ENCODE data around the gene NRCAM.

NRCAM gene

DNA sequence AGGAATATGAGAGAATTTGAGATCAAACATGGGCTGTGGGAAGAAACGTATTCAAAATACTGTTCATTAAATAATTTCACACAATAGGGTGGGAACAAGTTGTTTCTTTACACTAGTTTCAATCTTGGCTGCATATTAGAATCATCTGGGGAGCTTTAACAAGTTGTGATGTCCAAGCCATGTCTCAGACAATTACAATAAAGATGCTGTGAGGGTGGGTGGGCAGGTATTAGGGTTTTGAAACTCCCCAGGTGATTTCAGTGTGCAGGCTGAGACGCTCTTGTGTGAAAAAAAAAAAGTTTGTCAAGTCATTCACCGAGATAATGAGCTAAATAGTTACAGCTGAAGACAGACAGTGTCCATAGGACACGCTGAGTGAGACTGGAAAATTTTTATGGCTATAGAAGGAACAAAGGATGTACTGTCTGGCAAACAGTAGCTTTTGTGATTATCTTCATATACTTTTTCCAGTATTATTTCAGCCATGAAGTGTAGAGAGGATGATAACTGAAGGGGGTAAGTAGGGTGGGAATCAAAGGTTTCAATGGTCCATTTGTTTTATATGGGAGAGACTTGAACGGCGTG lies 313.5 kb downstream of the NRCAM start:
- H3K4me1 ChIP-seq (ENCODE audit: control insufficient read depth in 1 of 2, insufficient read depth in 1 of 2, low read depth in 1 of 2, low read length in 1 of 2) = peaks cover 5 to 13% of the 10 kb centered on the region in 2 experiments
- H3K27ac ChIP-seq = no peak overlapping the region
- TF ChIP-seq, protein P1, sequence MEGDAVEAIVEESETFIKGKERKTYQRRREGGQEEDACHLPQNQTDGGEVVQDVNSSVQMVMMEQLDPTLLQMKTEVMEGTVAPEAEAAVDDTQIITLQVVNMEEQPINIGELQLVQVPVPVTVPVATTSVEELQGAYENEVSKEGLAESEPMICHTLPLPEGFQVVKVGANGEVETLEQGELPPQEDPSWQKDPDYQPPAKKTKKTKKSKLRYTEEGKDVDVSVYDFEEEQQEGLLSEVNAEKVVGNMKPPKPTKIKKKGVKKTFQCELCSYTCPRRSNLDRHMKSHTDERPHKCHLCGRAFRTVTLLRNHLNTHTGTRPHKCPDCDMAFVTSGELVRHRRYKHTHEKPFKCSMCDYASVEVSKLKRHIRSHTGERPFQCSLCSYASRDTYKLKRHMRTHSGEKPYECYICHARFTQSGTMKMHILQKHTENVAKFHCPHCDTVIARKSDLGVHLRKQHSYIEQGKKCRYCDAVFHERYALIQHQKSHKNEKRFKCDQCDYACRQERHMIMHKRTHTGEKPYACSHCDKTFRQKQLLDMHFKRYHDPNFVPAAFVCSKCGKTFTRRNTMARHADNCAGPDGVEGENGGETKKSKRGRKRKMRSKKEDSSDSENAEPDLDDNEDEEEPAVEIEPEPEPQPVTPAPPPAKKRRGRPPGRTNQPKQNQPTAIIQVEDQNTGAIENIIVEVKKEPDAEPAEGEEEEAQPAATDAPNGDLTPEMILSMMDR (IDR thresholded peaks at IDR 0.05) = no peak
- H3K36me3 ChIP-seq = no peaks in the 10 kb centered on the region
- no peak overlapping the region for H3K4me3 ChIP-seq (ENCODE audit: low read depth in 1 of 2, low read length in 1 of 2)
- no peaks in the 10 kb centered on the region for H3K9me3 ChIP-seq
- H3K27me3 ChIP-seq = peaks cover 10% of the 10 kb centered on the region

DNA sequence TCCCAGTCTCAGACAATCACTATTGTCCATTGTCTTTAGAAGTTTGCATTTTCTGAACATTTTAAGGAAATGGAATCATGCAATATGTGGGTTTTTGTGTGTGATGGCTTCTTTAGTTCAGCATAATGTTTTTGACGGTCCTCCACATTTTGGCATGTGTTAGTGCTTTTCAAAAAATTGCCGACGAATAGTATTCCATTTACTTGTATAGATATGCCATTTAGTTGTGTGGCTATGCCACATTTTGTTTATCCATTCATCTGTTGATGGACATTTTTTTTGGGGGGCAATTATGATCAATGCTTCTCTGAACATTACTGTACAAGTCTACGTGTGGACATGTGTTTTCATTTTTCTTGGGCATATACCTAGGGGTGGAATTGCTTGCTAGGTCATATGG lies 314.1 kb downstream of the NRCAM start:
- Histone ChIP-seq H3K27me3 (peaks cover 10% of the 10 kb centered on the region), H3K36me3 (no peaks in the 10 kb centered on the region), H3K4me3 (ENCODE audit: low read depth in 1 of 2, low read length in 1 of 2) (no peak overlapping the region), H3K4me1 (ENCODE audit: control insufficient read depth in 1 of 2, insufficient read depth in 1 of 2, low read depth in 1 of 2, low read length in 1 of 2) (peaks cover 5 to 13% of the 10 kb centered on the region in 2 experiments), H3K27ac (no peak overlapping the region), H3K9me3 (no peaks in the 10 kb centered on the region)
- TF ChIP-seq, protein P1 (IDR thresholded peaks at IDR 0.05) = no peak

DNA sequence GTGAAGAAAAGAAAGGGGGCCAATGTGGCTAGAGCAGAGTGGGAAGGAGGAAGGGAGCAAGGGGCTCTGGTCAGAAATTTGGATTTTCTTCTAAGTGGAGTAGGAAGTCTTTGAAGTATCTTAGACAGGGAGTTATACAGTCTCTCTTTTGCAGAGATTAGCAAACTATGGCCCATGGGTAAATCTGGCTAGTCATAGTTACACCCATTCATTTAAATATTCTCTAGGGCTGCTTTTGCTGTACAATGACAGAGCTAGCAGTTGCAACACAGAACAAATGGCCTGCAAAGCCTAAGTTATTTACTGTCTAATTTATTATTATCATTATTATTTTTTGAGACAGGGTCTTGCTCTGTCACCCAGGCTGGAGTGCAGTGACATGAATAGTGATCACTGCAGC lies 315.6 kb downstream of the NRCAM start:
- Histone ChIP-seq H3K9me3 (no peaks in the 10 kb centered on the region), H3K27me3 (peaks cover 10% of the 10 kb centered on the region), H3K4me3 (ENCODE audit: low read depth in 1 of 2, low read length in 1 of 2) (no peak overlapping the region), H3K4me1 (ENCODE audit: control insufficient read depth in 1 of 2, insufficient read depth in 1 of 2, low read depth in 1 of 2, low read length in 1 of 2) (peaks cover 15 to 22% of the 10 kb centered on the region in 2 experiments), H3K27ac (no peak overlapping the region), H3K36me3 (no peaks in the 10 kb centered on the region)
- TF ChIP-seq, protein P1 (IDR thresholded peaks at IDR 0.05) = no peak

DNA sequence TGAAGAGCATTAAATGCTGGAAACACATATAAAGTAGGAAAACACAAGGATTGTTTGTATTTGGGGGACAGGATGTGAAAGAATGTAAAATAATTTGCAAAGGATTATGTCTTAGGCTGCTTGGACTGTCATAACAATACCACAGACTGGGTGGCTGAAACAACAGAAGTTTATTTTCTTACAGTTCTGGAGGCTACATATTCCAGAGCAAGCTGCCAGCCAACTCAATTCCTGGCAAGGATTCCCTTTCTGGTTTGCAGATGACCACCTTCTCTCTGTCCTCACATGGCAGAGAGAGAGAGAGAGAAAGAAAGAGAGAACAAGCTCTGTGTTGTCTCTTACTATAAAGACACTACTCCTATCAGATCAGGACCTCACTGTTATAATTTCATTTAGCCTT lies 317.3 kb downstream of the NRCAM start:
- H3K27me3 ChIP-seq = no peaks in the 10 kb centered on the region
- no peaks in the 10 kb centered on the region for H3K9me3 ChIP-seq
- H3K4me1 ChIP-seq (ENCODE audit: control insufficient read depth in 1 of 2, insufficient read depth in 1 of 2, low read depth in 1 of 2, low read length in 1 of 2) = peaks cover 26 to 39% of the 10 kb centered on the region in 2 experiments
- no peak overlapping the region for H3K4me3 ChIP-seq (ENCODE audit: low read depth in 1 of 2, low read length in 1 of 2)
- TF ChIP-seq, protein P1 (IDR thresholded peaks at IDR 0.05) = no peak
- no peaks in the 10 kb centered on the region for H3K36me3 ChIP-seq
- no peak overlapping the region for H3K27ac ChIP-seq

DNA sequence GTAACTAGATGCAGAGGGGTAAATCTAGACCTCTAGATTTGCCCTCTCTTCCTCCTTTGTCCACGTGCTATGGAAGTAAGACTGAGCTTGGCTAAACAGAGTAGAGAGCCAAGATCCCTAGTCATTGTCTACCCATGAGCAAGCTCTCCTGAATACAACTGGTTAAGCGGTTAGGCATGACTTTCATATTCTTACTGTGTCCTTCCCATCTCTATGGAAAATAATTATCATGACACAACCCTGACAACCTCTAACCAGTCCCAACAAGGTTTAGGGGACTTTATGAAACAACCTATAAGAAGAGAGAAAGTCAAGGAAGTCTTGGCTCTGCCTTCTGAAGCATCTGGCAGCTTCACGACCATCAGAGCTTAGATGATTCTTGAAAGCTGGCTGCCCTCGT lies 318.2 kb downstream of the NRCAM start:
- H3K36me3 ChIP-seq = no peaks in the 10 kb centered on the region
- no peak overlapping the region for H3K4me3 ChIP-seq (ENCODE audit: low read depth in 1 of 2, low read length in 1 of 2)
- H3K9me3 ChIP-seq = no peaks in the 10 kb centered on the region
- peaks cover 21 to 33% of the 10 kb centered on the region in 2 experiments for H3K4me1 ChIP-seq (ENCODE audit: control insufficient read depth in 1 of 2, insufficient read depth in 1 of 2, low read depth in 1 of 2, low read length in 1 of 2)
- TF ChIP-seq, protein P1 (IDR thresholded peaks at IDR 0.05) = no peak
- no peak overlapping the region for H3K27ac ChIP-seq
- no peaks in the 10 kb centered on the region for H3K27me3 ChIP-seq
